Measurements from ENCODE around the gene SKAP1.

SKAP1 gene

GRCh38 chr17:48161127-48161905 is 268.7 kb downstream of the SKAP1 start:
- no peak for DNase-seq

GRCh38 chr17:48160177-48161081 is 269.6 kb downstream of the SKAP1 start:
- DNase-seq: no peak

- no peak for DNase-seq
Observed at GRCh38 chr17:48159232-48159631, 270.8 kb downstream of the SKAP1 start.

GRCh38 chr17:48155889-48156611 is 274.0 kb downstream of the SKAP1 start:
- no peak for DNase-seq

GRCh38 chr17:48153691-48154358 is 276.2 kb downstream of the SKAP1 start:
- no peak for DNase-seq

GRCh38 chr17:48152289-48152688 is 277.7 kb downstream of the SKAP1 start:
- DNase-seq: no peak

- no peak for DNase-seq
Observed at GRCh38 chr17:48151220-48151619, 278.8 kb downstream of the SKAP1 start.

- DNase-seq: no peak
Observed at GRCh38 chr17:48150597-48151001, 279.4 kb downstream of the SKAP1 start.

GRCh38 chr17:48149787-48150463 is 280.1 kb downstream of the SKAP1 start:
- DNase-seq: no peak

- no peak for DNase-seq
Observed at GRCh38 chr17:48148854-48149786, 280.9 kb downstream of the SKAP1 start.

- no peak for DNase-seq
Observed at GRCh38 chr17:48148029-48148770, 281.8 kb downstream of the SKAP1 start.

- no peak for DNase-seq
Observed at GRCh38 chr17:48144976-48145798, 284.8 kb downstream of the SKAP1 start.

GRCh38 chr17:48144231-48144630 is 285.8 kb downstream of the SKAP1 start:
- no peak for DNase-seq

- no peak for DNase-seq
Observed at GRCh38 chr17:48143629-48144028, 286.4 kb downstream of the SKAP1 start.

GRCh38 chr17:48139944-48140343 is 290.1 kb downstream of the SKAP1 start:
- DNase-seq: no peak

GRCh38 chr17:48137656-48138055 is 292.4 kb downstream of the SKAP1 start:
- no peak for DNase-seq

- DNase-seq: no peak
Observed at GRCh38 chr17:48134912-48135480, 295.0 kb downstream of the SKAP1 start.

- no peak for DNase-seq
Observed at GRCh38 chr17:48132385-48132784, 297.6 kb downstream of the SKAP1 start.

Measured in activated CD8-positive, alpha-beta memory T cell treated with anti-CD3 and anti-CD28 coated beads for 24 hours (primary cell).